Cortex of kidney (tissue), 1 donor: ENCODE measurements around the gene ZFYVE28.

Experiments
- DNase-seq: peaks from one replicate; lab custom pipeline; 2025; lab: John Stamatoyannopoulos, UW

Gene ZFYVE28

GRCh38 chr4:2352171-2352570 lies 66.3 kb downstream of the ZFYVE28 start:
- DNase-seq, result no peak

GRCh38 chr4:2350982-2351381 lies 67.5 kb downstream of the ZFYVE28 start:
- no peak for DNase-seq

GRCh38 chr4:2348786-2349185 lies 69.7 kb downstream of the ZFYVE28 start:
- no peak for DNase-seq

- no peak for DNase-seq
Observed at GRCh38 chr4:2347190-2347589, 71.3 kb downstream of the ZFYVE28 start.

GRCh38 chr4:2343476-2343875 lies 75.0 kb downstream of the ZFYVE28 start:
- DNase-seq, result no peak

GRCh38 chr4:2341911-2342652 lies 76.4 kb downstream of the ZFYVE28 start:
- no peak for DNase-seq

GRCh38 chr4:2341261-2341841 lies 77.1 kb downstream of the ZFYVE28 start:
- no peak for DNase-seq

GRCh38 chr4:2340272-2341061 lies 78.0 kb downstream of the ZFYVE28 start:
- no peak for DNase-seq

- no peak for DNase-seq
Observed at GRCh38 chr4:2339458-2340271, 78.8 kb downstream of the ZFYVE28 start.

GRCh38 chr4:2338754-2339457 lies 79.5 kb downstream of the ZFYVE28 start:
- no peak for DNase-seq

- no peak for DNase-seq
Observed at GRCh38 chr4:2337896-2338295, 80.5 kb downstream of the ZFYVE28 start.

- no peak for DNase-seq
Observed at GRCh38 chr4:2337131-2337723, 81.2 kb downstream of the ZFYVE28 start.

GRCh38 chr4:2336659-2337058 lies 81.8 kb downstream of the ZFYVE28 start:
- no peak for DNase-seq

GRCh38 chr4:2335729-2336101 lies 82.7 kb downstream of the ZFYVE28 start:
- DNase-seq, result no peak

GRCh38 chr4:2334826-2335728 lies 83.4 kb downstream of the ZFYVE28 start:
- no peak for DNase-seq

- DNase-seq, result no peak
Observed at GRCh38 chr4:2333916-2334644, 84.4 kb downstream of the ZFYVE28 start.

GRCh38 chr4:2333356-2333841 lies 85.0 kb downstream of the ZFYVE28 start:
- no peak for DNase-seq

GRCh38 chr4:2332976-2333319 lies 85.5 kb downstream of the ZFYVE28 start:
- no peak for DNase-seq

- DNase-seq, result no peak
Observed at GRCh38 chr4:2332201-2332975, 86.1 kb downstream of the ZFYVE28 start.
